Stimulated activated CD8-positive, alpha-beta memory T cell treated with anti-CD3 and anti-CD28 coated beads, Interleukin-15, amount 100 ng/mL, for 4 hours (primary cell): ENCODE measurements around the gene TNFSF13.

Source experiments
- DNase-seq, 2 donors: peaks; one replicate each; pipeline ENCODE4 v3.0.0-alpha.2; 2020; ENCODE audit warnings: low read depth in 2 of 2

The TNFSF13 gene

DNA sequence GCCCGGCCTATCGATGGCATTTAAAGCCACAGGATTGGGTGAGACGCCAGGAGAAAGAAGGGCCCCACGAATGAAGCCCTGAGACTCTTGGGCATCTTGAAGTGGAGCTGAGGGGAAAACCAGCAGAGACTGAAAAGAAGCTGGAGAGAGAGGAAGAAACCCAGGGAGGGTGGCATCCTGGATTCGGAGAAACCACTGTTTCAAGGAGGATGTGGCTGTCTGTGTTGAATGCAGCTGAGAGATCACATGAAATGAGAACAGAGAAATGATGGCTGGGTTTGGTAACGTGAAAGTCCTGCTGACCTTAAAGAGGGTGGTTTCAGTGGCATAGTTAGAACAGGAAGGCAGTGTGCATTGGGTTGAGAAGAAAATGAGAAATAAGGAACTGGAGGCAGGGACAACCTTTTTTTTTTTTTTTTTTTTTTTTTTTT lies 5.9 kb upstream of the TNFSF13 start:
- no peak for DNase-seq

DNA sequence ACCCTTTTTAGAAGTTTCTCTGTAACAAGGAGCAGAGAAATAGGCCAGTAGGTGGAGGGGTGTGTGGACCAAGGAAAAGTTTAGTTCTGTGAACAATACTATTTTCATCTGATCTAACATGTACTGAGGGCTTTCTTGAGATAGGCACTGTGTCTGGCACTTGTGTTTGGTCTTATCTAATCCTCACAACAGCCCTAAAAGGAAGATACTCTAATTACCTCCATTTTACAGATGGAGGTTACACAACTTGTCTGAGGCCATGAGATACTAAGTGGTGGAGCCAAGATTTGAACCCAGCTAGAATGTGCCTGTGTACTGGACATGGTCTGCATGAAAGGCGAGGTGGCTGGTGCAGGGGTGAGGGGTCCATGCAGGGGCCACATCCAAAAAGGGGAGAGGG lies 5.2 kb upstream of the TNFSF13 start:
- DNase-seq, result no peak

- DNase-seq, result no peak
Measured at GRCh38 chr17:7555320-7555948, 3.1 kb upstream of the TNFSF13 start.

DNA sequence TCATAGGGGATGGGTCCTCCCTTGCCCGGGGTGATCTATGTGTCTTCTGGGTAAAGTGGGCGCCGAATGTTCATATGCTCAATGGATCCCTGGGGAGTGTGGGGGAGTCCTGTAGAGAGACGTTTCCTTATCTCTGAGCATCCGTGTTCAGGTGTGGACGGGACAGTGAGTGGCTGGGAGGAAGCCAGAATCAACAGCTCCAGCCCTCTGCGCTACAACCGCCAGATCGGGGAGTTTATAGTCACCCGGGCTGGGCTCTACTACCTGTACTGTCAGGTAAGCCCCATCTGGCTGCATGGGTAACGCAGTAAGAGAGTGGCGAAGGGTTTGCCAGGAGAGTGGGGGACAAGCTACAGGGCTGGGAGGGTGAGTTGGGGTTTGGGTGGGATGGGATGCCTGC lies 1.9 kb upstream of the TNFSF13 start:
- no peak for DNase-seq

GRCh38 chr17:7557147-7557764 lies 1.3 kb upstream of the TNFSF13 start:
- no peak for DNase-seq

GRCh38 chr17:7557775-7558543 lies 591 bp upstream of the TNFSF13 start:
- no peak for DNase-seq

DNA sequence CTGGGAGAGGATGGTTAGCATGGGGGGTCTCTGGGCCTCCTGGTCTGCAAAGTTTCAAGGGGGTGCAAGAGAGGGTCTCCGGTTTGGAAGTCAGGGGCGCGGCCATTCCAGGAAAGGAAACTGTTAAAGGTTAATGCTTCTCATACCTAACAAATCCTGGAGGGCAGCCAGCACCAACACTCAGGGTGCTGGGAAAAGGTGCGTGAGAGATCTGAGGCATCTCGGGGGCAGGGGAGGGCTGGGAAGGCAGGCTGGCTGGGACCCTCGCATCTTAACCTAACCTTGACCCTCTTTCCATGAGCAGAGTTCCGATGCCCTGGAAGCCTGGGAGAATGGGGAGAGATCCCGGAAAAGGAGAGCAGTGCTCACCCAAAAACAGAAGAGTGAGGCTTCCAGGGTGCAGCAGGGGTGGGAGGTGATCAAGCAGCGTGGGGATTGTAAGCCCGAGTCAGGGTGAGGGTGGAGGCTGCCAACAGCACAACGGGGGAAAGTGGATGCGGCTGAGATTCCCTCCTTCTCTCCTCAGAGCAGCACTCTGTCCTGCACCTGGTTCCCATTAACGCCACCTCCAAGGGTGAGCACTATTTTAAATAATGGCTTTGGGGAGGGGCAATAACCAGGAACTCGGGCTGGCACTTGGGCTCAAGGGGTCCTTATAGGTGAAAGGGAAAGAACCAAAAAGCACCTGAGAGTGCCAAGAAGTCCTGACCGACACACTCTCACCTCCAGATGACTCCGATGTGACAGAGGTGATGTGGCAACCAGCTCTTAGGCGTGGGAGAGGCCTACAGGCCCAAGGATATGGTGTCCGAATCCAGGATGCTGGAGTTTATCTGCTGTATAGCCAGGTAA lies 996 bp downstream of the TNFSF13 start:
- DNase-seq, result no peak

- no peak for DNase-seq
Measured at GRCh38 chr17:7560172-7561027, 1.9 kb downstream of the TNFSF13 start.

GRCh38 chr17:7561028-7561575 lies 2.6 kb downstream of the TNFSF13 start:
- peak; percentile 65 to 74 for DNase-seq

DNA sequence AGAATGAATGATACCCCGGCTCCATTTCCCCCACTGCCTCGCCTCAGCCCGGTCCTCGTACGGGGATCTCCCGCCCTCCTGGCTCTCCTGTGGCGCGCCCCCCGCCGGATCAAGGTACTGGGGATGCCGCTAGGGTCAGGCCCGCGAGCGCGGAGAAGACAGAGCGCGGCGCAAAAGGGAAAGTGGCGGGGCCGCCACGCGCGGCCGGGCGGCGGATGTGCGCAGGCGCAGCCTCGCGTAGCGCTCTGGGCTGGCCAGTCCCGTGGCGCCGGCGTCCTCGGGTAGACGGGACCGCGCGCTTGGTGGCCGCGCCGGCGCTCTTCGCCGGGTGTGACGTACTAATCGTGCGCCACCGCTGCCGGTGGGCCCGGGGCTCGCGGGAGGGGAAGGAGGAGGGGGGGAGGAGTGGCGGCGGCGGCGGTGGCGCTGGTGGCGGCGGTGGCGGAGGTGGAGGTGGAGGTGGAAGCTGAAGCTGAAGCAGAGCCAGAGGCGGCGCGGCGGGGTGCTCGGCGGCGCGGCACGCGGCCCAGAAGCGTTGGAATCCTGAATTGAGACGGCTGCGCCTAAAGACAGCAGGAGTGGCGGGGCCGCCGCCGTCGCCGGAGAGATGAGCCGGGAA lies 3.1 kb downstream of the TNFSF13 start, which contains the start of gene SENP3:
Gene SENP3 (plus strand): TSS at position 331 of the 619 bp plus-strand sequence. CDS start 1,158 bp downstream, outside the sequence.
- DNase-seq, result peak; percentile 75 to 86

- DNase-seq, result no peak
Measured at GRCh38 chr17:7562208-7562605, 3.7 kb downstream of the TNFSF13 start.

- no peak for DNase-seq
Measured at GRCh38 chr17:7563115-7563869, 4.7 kb downstream of the TNFSF13 start.

GRCh38 chr17:7569571-7569970 lies 11.0 kb downstream of the TNFSF13 start:
- DNase-seq, result no peak

DNA sequence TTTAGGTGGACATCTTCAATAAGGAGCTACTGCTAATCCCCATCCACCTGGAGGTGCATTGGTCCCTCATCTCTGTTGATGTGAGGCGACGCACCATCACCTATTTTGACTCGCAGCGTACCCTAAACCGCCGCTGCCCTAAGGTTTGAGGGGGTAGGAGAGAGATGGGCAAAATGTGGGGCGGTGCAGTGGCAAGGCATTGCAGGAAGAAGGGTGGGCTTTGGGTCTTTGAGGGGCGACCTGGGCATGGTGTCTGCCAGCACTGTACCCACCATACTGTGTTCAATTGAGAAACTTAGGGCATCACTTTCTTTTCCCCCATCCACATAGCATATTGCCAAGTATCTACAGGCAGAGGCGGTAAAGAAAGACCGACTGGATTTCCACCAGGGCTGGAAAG lies 11.8 kb downstream of the TNFSF13 start:
- no peak for DNase-seq

DNA sequence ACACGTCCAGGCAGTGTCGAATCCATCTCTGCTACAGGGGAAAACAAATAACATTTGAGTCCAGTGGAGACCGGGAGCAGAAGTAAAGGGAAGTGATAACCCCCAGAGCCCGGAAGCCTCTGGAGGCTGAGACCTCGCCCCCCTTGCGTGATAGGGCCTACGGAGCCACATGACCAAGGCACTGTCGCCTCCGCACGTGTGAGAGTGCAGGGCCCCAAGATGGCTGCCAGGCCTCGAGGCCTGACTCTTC lies 13.7 kb downstream of the TNFSF13 start:
- DNase-seq, result peak in 1 of 2 donors; percentile 99

GRCh38 chr17:7572588-7573323 lies 14.2 kb downstream of the TNFSF13 start:
- DNase-seq, result peak in 1 of 2 donors; percentile 99

- peak; percentile 86 for DNase-seq
Measured at GRCh38 chr17:7573324-7574080, 15.0 kb downstream of the TNFSF13 start.
